Thymus (tissue), 11 donors: ENCODE measurements around the gene PSD4. TPM values are rescaled to one million over a fixed set of nuclear protein-coding genes. Genes with fewer than 3 reads are reported as not detected.
A peak's percentile ranks its signal among the peaks of the same experiment; 100 is the strongest.

Experiments
- DNase-seq, 9 donors: peaks; one replicate each; pipeline ENCODE4 v3.0.0-alpha.2; 2013; ENCODE audit warnings: low spot score in 9 of 9, low read depth in 6 of 9, missing footprints in 1 of 9
- H3K27ac ChIP-seq, 2 donors: one replicate each; pipeline ENCODE4 v1.5.1; 2013; ENCODE audit warnings: control low read depth in 1 of 2, low read depth in 1 of 2, low read length in 1 of 2, mild to moderate bottlenecking in 1 of 2, moderate library complexity in 1 of 2
- H3K27me3 ChIP-seq, 2 donors: one replicate each; pipeline ENCODE4 v1.5.1; 2013; ENCODE audit warnings: low read length in 1 of 2; ENCODE audit not compliant: control insufficient read depth in 2 of 2, insufficient read depth in 1 of 2
- H3K36me3 ChIP-seq, 2 donors: one replicate each; pipeline ENCODE4 v1.5.1; 2013; ENCODE audit warnings: low read length in 1 of 2, mild to moderate bottlenecking in 1 of 2, moderate library complexity in 1 of 2; ENCODE audit not compliant: control insufficient read depth in 2 of 2, insufficient read depth in 2 of 2
- H3K4me1 ChIP-seq, 2 donors: one replicate each; pipeline ENCODE4 v1.5.1; 2013; ENCODE audit warnings: low read length in 2 of 2; ENCODE audit not compliant: control insufficient read depth in 2 of 2, insufficient read depth in 2 of 2
- H3K4me3 ChIP-seq, 2 donors: one replicate each; pipeline ENCODE4 v1.5.1; 2013; ENCODE audit warnings: low read length in 2 of 2, control low read depth in 1 of 2, mild to moderate bottlenecking in 1 of 2
- H3K9me3 ChIP-seq, 2 donors: one replicate each; pipeline ENCODE4 v1.5.1; 2013; ENCODE audit warnings: low read length in 1 of 2, mild to moderate bottlenecking in 1 of 2; ENCODE audit not compliant: control insufficient read depth in 2 of 2, insufficient read depth in 1 of 2
- WGBS: extraction: QIAGEN DNeasy Blood & Tissue Kit; methylation state at CpG from one replicate; pipeline ENCODE4 v1.1.7; 2013; 5-methylcytosine and 5-hydroxymethylcytosine counted together
- polyA plus RNA-seq: library from polyadenylated mRNA; stranded (reverse); fragments of 200-250 nt; gene quantifications from one replicate; pipeline ENCODE4 v1.2.3, GENCODE V29; 2013
- total RNA-seq: library from RNA; stranded (reverse); fragments of 120-200 nt; gene quantifications from one replicate; pipeline ENCODE4 v1.2.4, GENCODE V29; 2013
- donor health status: healthy.

Gene PSD4
- total and polyA plus RNA-seq, 2 donors, result 81.8 to 92.1 TPM

GRCh38 chr2:113255140-113256070 is 81.6 kb downstream of the PSD4 start:
- DNase-seq, result peak in 1 of 9 donors; percentile 39
- Histone ChIP-seq H3K27ac (peak overlapping the region in 1 of 2 donors; percentile 13), H3K4me1 (peaks cover 12 to 34% of the 10 kb centered on the region in 2 donors), H3K4me3 (no peak overlapping the region), H3K9me3 (no peaks in the 10 kb centered on the region), H3K27me3 (no peaks in the 10 kb centered on the region), H3K36me3 (no peaks in the 10 kb centered on the region)
- WGBS, result 74% methylated on average over 4 of the region's 4 CpGs

GRCh38 chr2:113257516-113258264 is 83.9 kb downstream of the PSD4 start:
- DNase-seq, result no peak
- Histone ChIP-seq H3K36me3 (no peaks in the 10 kb centered on the region), H3K27ac (no peak overlapping the region), H3K4me1 (peaks cover 3 to 14% of the 10 kb centered on the region in 2 donors), H3K9me3 (no peaks in the 10 kb centered on the region), H3K4me3 (no peak overlapping the region), H3K27me3 (no peaks in the 10 kb centered on the region)
- 82% methylated on average over 7 of the region's 7 CpGs for WGBS

GRCh38 chr2:113258471-113259147 is 84.8 kb downstream of the PSD4 start:
- H3K27ac ChIP-seq, result no peak overlapping the region
- 88% methylated on average over 6 of the region's 6 CpGs for WGBS
- peaks cover 0 to 11% of the 10 kb centered on the region in 2 donors for H3K4me1 ChIP-seq
- H3K9me3 ChIP-seq, result no peaks in the 10 kb centered on the region
- H3K36me3 ChIP-seq, result no peaks in the 10 kb centered on the region
- H3K4me3 ChIP-seq, result no peak overlapping the region
- H3K27me3 ChIP-seq, result no peaks in the 10 kb centered on the region
- DNase-seq, result no peak

Other genes with a start within 250 kb of the PSD4 start
- 0.24 TPM for gene IL36G, start 196.0 kb upstream of the PSD4 start, total RNA-seq
- gene IL36G, start 196.0 kb upstream of the PSD4 start, polyA plus RNA-seq, result 2.7 TPM
- 0.99 TPM for gene IL36A, start 168.5 kb upstream of the PSD4 start, total RNA-seq
- gene IL36A, start 168.5 kb upstream of the PSD4 start, polyA plus RNA-seq, result 0.30 TPM
- gene IL36B, start 121.1 kb upstream of the PSD4 start, total RNA-seq, result not detected
- gene IL36B, start 121.1 kb upstream of the PSD4 start, polyA plus RNA-seq, result 0.11 TPM
- gene IL36RN, start 114.8 kb upstream of the PSD4 start, total RNA-seq, result 0.09 TPM
- gene IL36RN, start 114.8 kb upstream of the PSD4 start, polyA plus RNA-seq, result 2.4 TPM
- not detected for gene IL1F10, start 106.0 kb upstream of the PSD4 start, total RNA-seq
- 1.1 TPM for gene IL1F10, start 106.0 kb upstream of the PSD4 start, polyA plus RNA-seq
- 2.7 TPM for gene IL1RN, start 46.4 kb upstream of the PSD4 start, total RNA-seq
- gene IL1RN, start 46.4 kb upstream of the PSD4 start, polyA plus RNA-seq, result 16.9 TPM
- 0.19 TPM for gene PAX8, start 105.0 kb downstream of the PSD4 start, total RNA-seq
- 0.41 TPM for gene PAX8, start 105.0 kb downstream of the PSD4 start, polyA plus RNA-seq